Prostate gland (tissue), 2 donors: ENCODE results near the gene PTPN23.

Source experiments
- POLR2A ChIP-seq: fragments of 450-650 bp; IDR thresholded peaks from one replicate; pipeline ENCODE4 v1.6.1; 2016; ENCODE audit warnings: antibody characterized with exemption, mild to moderate bottlenecking
- POLR2AphosphoS5 ChIP-seq: sonication (generic); formaldehyde crosslinking; IDR thresholded peaks from one replicate; pipeline ENCODE4 v1.6.1; 2017; ENCODE audit warnings: antibody characterized with exemption
- TF ChIP-seq, protein P1 (sequence below), 4 experiments: fragments of 200-600 bp in 2 of 4; fragments of 450-650 bp in 2 of 4; sonication (generic) in 2 of 4; IDR thresholded peaks; 1 replicate in 3 of 4; 2 replicates in 1 of 4; pipeline ENCODE4 v1.5.1; 2016 to 2019; ENCODE audit warnings: antibody characterized with exemption in 4 of 4, mild to moderate bottlenecking in 2 of 4, moderate library complexity in 2 of 4

DNA sequence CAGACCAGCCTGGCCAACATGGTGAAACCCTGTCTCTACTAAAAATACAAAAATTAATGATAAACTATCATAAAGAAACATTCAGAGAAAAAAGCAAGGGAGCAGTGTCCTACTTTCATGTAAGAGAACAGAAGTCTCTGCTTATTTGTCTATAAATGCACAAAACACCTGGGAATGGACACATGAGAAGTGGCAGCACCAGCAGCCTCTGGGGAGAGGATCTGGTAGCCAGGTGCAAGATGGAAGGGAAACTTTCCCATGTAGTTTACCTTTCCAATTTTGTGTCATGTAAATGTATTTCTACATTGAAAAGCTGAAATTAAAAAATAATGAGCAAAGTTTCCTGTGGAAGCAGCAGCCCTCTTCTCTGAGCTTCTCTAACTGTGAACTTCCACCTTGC, 76.2 kb downstream of the PTPN23 start:
- TF ChIP-seq, protein P1, sequence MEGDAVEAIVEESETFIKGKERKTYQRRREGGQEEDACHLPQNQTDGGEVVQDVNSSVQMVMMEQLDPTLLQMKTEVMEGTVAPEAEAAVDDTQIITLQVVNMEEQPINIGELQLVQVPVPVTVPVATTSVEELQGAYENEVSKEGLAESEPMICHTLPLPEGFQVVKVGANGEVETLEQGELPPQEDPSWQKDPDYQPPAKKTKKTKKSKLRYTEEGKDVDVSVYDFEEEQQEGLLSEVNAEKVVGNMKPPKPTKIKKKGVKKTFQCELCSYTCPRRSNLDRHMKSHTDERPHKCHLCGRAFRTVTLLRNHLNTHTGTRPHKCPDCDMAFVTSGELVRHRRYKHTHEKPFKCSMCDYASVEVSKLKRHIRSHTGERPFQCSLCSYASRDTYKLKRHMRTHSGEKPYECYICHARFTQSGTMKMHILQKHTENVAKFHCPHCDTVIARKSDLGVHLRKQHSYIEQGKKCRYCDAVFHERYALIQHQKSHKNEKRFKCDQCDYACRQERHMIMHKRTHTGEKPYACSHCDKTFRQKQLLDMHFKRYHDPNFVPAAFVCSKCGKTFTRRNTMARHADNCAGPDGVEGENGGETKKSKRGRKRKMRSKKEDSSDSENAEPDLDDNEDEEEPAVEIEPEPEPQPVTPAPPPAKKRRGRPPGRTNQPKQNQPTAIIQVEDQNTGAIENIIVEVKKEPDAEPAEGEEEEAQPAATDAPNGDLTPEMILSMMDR (IDR thresholded peaks at IDR 0.05), result no peak
- no peak for TF ChIP-seq POLR2A
- TF ChIP-seq POLR2AphosphoS5, result no peak
